Loucy (cell line): ENCODE measurements around the gene SPRR4.

ENCODE experiments used
- H2AFZ ChIP-seq: fragments of 200-600 bp; sonication (generic); 2 replicates; pipeline ENCODE4 v1.6.0; 2016; ENCODE audit warnings: antibody characterized with exemption, mild to moderate bottlenecking, low read length, moderate library complexity
- H3F3A ChIP-seq: fragments of 200-600 bp; 2 replicates; pipeline ENCODE4 v1.6.0; 2016; ENCODE audit warnings: antibody characterized with exemption, low read depth, mild to moderate bottlenecking
- H3K27me3 ChIP-seq: fragments of 200-600 bp; sonication (generic); 2 replicates; pipeline ENCODE4 v1.6.1; 2014; ENCODE audit warnings: low read length, mild to moderate bottlenecking; ENCODE audit not compliant: insufficient read depth, poor library complexity, severe bottlenecking
- H3K36me3 ChIP-seq: fragments of 200-600 bp; sonication (generic); 2 replicates; pipeline ENCODE4 v1.6.1; 2016; ENCODE audit warnings: low read length; ENCODE audit not compliant: insufficient read depth
- H3K4me1 ChIP-seq: fragments of 200-600 bp; sonication (generic); 2 replicates; pipeline ENCODE4 v1.5.1; 2014; ENCODE audit warnings: low read length, mild to moderate bottlenecking; ENCODE audit not compliant: insufficient read depth, poor library complexity, severe bottlenecking
- H3K4me2 ChIP-seq: fragments of 200-600 bp; sonication (generic); 2 replicates; pipeline ENCODE4 v1.6.0; 2014; ENCODE audit warnings: antibody characterized with exemption, low read length, low read depth, mild to moderate bottlenecking; ENCODE audit not compliant: poor library complexity, severe bottlenecking
- H3K4me3 ChIP-seq: fragments of 200-600 bp; sonication (generic); 2 replicates; pipeline ENCODE4 v1.5.1; 2014; ENCODE audit warnings: low read length, mild to moderate bottlenecking, mixed read lengths; ENCODE audit not compliant: poor library complexity, severe bottlenecking
- H3K79me2 ChIP-seq: fragments of 200-600 bp; sonication (generic); 2 replicates; pipeline ENCODE4 v1.6.1; 2014; ENCODE audit warnings: low read length; ENCODE audit not compliant: insufficient read depth
- H3K9ac ChIP-seq: fragments of 200-600 bp; sonication (generic); 2 replicates; pipeline ENCODE4 v1.6.0; 2014; ENCODE audit warnings: mild to moderate bottlenecking, low read depth, low read length, moderate library complexity; ENCODE audit not compliant: poor library complexity, severe bottlenecking
- H3K9me2 ChIP-seq: fragments of 200-600 bp; sonication (generic); replicated peaks from 2 replicates; pipeline ENCODE4 v1.6.1; 2016; ENCODE audit warnings: low read depth, low read length, mixed read lengths
- H3K9me3 ChIP-seq: fragments of 200-600 bp; sonication (generic); 2 replicates; pipeline ENCODE4 v1.6.1; 2014; ENCODE audit warnings: mild to moderate bottlenecking, antibody characterized with exemption, low read length, low read depth; ENCODE audit not compliant: insufficient read depth
- H4K20me1 ChIP-seq: fragments of 200-600 bp; sonication (generic); 2 replicates; pipeline ENCODE4 v1.6.0; 2014; ENCODE audit warnings: antibody characterized with exemption, low read length, mild to moderate bottlenecking; ENCODE audit not compliant: insufficient read depth, poor library complexity, severe bottlenecking
- CTCF ChIP-seq: fragments of 200-600 bp; sonication (generic); conservative IDR thresholded peaks from 2 replicates; pipeline ENCODE4 v1.5.1; 2014; ENCODE audit warnings: mild to moderate bottlenecking, antibody characterized with exemption, low read length
- EZH2phosphoT487 ChIP-seq: fragments of 200-600 bp; IDR thresholded peaks from 2 replicates; pipeline ENCODE4 v1.6.1; 2018; ENCODE audit warnings: antibody characterized with exemption, mild to moderate bottlenecking, moderate library complexity, borderline replicate concordance

Gene SPRR4

DNA sequence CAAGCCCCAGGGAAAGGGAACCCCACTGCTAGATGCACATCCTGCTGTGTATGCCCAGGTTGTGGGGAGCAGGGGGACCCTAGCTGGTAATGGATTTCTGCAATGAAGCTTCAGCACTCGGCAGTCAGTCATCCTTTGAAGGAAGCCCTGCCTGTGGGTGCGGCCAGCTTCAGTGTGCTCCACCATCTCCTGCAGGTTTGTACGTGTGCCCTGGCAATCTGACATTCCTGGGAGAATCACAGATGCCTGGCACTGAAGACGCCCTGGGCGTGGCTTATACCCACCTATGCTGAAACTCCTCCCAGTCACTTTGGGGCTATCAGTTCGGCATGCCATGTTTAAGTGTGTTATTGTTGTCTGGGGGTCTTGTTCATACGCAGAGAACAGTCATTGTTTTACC lies 16.7 kb upstream of the SPRR4 start:
- TF ChIP-seq EZH2phosphoT487 (no peak), CTCF (no peak)
- H3K79me2 ChIP-seq: no peaks in the 10 kb centered on the region
- no peak overlapping the region for H3K9ac ChIP-seq
- no peak overlapping the region for H3K4me3 ChIP-seq
- no peaks in the 10 kb centered on the region for H4K20me1 ChIP-seq
- H3K4me1 ChIP-seq: no peaks in the 10 kb centered on the region
- H3K36me3 ChIP-seq: no peaks in the 10 kb centered on the region
- no peak overlapping the region for H2AFZ ChIP-seq
- H3K9me2 ChIP-seq: no peaks in the 10 kb centered on the region
- H3F3A ChIP-seq: no peaks in the 10 kb centered on the region
- no peak overlapping the region for H3K4me2 ChIP-seq
- H3K27me3 ChIP-seq: no peaks in the 10 kb centered on the region
- no peaks in the 10 kb centered on the region for H3K9me3 ChIP-seq

DNA sequence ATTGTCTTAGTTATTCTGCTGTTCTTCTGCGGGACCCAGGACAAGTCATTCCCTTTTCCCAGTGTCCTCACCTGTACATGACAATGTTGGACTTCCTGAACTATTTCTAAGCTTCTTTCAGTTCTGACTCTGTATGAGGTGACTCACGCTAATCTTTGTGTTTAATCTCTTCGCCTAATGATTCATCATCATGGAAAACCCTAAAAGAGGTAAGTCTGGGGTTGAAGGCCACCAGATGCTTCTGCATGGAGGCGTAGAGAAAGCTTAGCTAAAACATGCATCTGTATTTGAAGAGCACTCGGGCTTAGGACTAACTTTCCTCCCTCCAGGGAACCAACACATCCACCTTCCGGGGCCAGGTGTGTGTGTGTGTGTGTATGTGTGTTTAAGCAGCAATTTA lies 16.0 kb upstream of the SPRR4 start:
- no peaks in the 10 kb centered on the region for H3K36me3 ChIP-seq
- no peaks in the 10 kb centered on the region for H3K4me1 ChIP-seq
- H3K9ac ChIP-seq: no peak overlapping the region
- no peaks in the 10 kb centered on the region for H3F3A ChIP-seq
- no peaks in the 10 kb centered on the region for H3K79me2 ChIP-seq
- H3K9me2 ChIP-seq: no peaks in the 10 kb centered on the region
- H3K9me3 ChIP-seq: no peaks in the 10 kb centered on the region
- TF ChIP-seq CTCF: no peak
- TF ChIP-seq EZH2phosphoT487: no peak
- H2AFZ ChIP-seq: no peak overlapping the region
- no peak overlapping the region for H3K4me2 ChIP-seq
- H3K27me3 ChIP-seq: no peaks in the 10 kb centered on the region
- H4K20me1 ChIP-seq: no peaks in the 10 kb centered on the region
- no peak overlapping the region for H3K4me3 ChIP-seq

- no peaks in the 10 kb centered on the region for H3K9me3 ChIP-seq
- no peak overlapping the region for H2AFZ ChIP-seq
- H3K4me1 ChIP-seq: no peaks in the 10 kb centered on the region
- no peaks in the 10 kb centered on the region for H3F3A ChIP-seq
- no peaks in the 10 kb centered on the region for H3K36me3 ChIP-seq
- H4K20me1 ChIP-seq: no peaks in the 10 kb centered on the region
- no peaks in the 10 kb centered on the region for H3K79me2 ChIP-seq
- TF ChIP-seq CTCF: no peak
- TF ChIP-seq EZH2phosphoT487: no peak
- no peak overlapping the region for H3K4me3 ChIP-seq
- no peaks in the 10 kb centered on the region for H3K27me3 ChIP-seq
- no peak overlapping the region for H3K9ac ChIP-seq
- H3K4me2 ChIP-seq: no peak overlapping the region
- H3K9me2 ChIP-seq: no peaks in the 10 kb centered on the region
Observed at GRCh38 chr1:152957561-152957960, 12.9 kb upstream of the SPRR4 start.
